GM21367 (cell line): ENCODE measurements around the gene RAB25.
"Not testable (repeated sequence)": the region's sequence is repeated elsewhere in the genome, so short reads cannot be mapped to it uniquely, and the experiment has no call there.

Experiments
- ATAC-seq: cut with Tn5 transposase; IDR thresholded peaks from one replicate; pipeline ENCODE4 v1.9.1; 2021; ENCODE audit not compliant: unreplicated experiment

The RAB25 gene

GRCh38 chr1:156115514-156116374 lies 54.8 kb downstream of the RAB25 start:
- ATAC-seq: no peak

GRCh38 chr1:156116731-156117130 lies 55.8 kb downstream of the RAB25 start:
- ATAC-seq: not testable (repeated sequence)

- no peak for ATAC-seq
Measured at GRCh38 chr1:156117414-156118176, 56.6 kb downstream of the RAB25 start.

GRCh38 chr1:156118177-156118868 lies 57.4 kb downstream of the RAB25 start:
- no peak for ATAC-seq

GRCh38 chr1:156119503-156120209 lies 58.7 kb downstream of the RAB25 start:
- ATAC-seq: no peak
